Right atrium auricular region (tissue), 2 donors: ENCODE measurements around the gene TRIM69. TPM values are rescaled to one million over a fixed set of nuclear protein-coding genes. Genes with fewer than 3 reads are reported as not detected.
"Not testable (repeated sequence)": the region's sequence is repeated elsewhere in the genome, so short reads cannot be mapped to it uniquely, and the experiment has no call there.

ENCODE experiments used
- DNase-seq: peaks from one replicate; pipeline ENCODE4 v3.0.0-alpha.2; 2019; ENCODE audit warnings: low spot score
- H3K27ac ChIP-seq, 2 donors: fragments of 200-600 bp; sonication (generic); 1 replicate in 1 of 2; 2 replicates in 1 of 2; pipeline ENCODE4 v1.5.1; 2016 to 2019
- H3K27me3 ChIP-seq, 2 donors: fragments of 200-600 bp; sonication (generic); one replicate each; pipeline versions ENCODE4 v1.5.1 to v1.6.0; 2017 to 2019
- H3K36me3 ChIP-seq: fragments of 200-600 bp; sonication (generic); one replicate; pipeline ENCODE4 v1.5.1; 2016
- H3K4me1 ChIP-seq, 2 donors: fragments of 200-600 bp; sonication (generic); one replicate each; pipeline versions ENCODE4 v1.5.1 to v1.6.0; 2017 to 2019
- H3K4me3 ChIP-seq, 2 donors: fragments of 200-600 bp; sonication (generic); 1 replicate in 1 of 2; 2 replicates in 1 of 2; pipeline ENCODE4 v1.5.1; 2017 to 2019; ENCODE audit warnings: mild to moderate bottlenecking in 1 of 2, moderate library complexity in 1 of 2
- H3K9me3 ChIP-seq, 2 donors: fragments of 200-600 bp; sonication (generic); one replicate each; pipeline ENCODE4 v1.5.1; 2019
- total RNA-seq, 2 donors: library from RNA; depleted of rRNA; stranded (reverse); fragments of >200 nt; gene quantifications; one replicate each; pipeline ENCODE4 v1.1.0, GENCODE V29; 2016
- TF ChIP-seq, protein P1 (sequence below), 2 donors: fragments of 200-600 bp; sonication (generic); IDR thresholded peaks; one replicate each; pipeline ENCODE4 v1.5.1; 2019; ENCODE audit warnings: antibody characterized with exemption in 2 of 2

Gene TRIM69
- total RNA-seq, 2 donors from 2014 or later, result 28.9 to 55.1 TPM

GRCh38 chr15:44718927-44719292 lies 17.4 kb upstream of the TRIM69 start:
- Histone ChIP-seq H3K36me3 (peaks cover 46% of the 10 kb centered on the region), H3K9me3 (no peaks in the 10 kb centered on the region), H3K4me3 (no peak overlapping the region), H3K27me3 (no peaks in the 10 kb centered on the region), H3K27ac (no peak overlapping the region), H3K4me1 (peaks cover 0 to 30% of the 10 kb centered on the region in 2 donors)
- TF ChIP-seq, protein P1, sequence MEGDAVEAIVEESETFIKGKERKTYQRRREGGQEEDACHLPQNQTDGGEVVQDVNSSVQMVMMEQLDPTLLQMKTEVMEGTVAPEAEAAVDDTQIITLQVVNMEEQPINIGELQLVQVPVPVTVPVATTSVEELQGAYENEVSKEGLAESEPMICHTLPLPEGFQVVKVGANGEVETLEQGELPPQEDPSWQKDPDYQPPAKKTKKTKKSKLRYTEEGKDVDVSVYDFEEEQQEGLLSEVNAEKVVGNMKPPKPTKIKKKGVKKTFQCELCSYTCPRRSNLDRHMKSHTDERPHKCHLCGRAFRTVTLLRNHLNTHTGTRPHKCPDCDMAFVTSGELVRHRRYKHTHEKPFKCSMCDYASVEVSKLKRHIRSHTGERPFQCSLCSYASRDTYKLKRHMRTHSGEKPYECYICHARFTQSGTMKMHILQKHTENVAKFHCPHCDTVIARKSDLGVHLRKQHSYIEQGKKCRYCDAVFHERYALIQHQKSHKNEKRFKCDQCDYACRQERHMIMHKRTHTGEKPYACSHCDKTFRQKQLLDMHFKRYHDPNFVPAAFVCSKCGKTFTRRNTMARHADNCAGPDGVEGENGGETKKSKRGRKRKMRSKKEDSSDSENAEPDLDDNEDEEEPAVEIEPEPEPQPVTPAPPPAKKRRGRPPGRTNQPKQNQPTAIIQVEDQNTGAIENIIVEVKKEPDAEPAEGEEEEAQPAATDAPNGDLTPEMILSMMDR (IDR thresholded peaks at IDR 0.05), result no peak
- DNase-seq, result no peak

GRCh38 chr15:44719293-44719999 lies 16.9 kb upstream of the TRIM69 start:
- TF ChIP-seq, protein P1 (IDR thresholded peaks at IDR 0.05), result no peak
- Histone ChIP-seq H3K4me1 (peaks cover 0 to 25% of the 10 kb centered on the region in 2 donors), H3K27me3 (no peaks in the 10 kb centered on the region), H3K9me3 (no peaks in the 10 kb centered on the region), H3K27ac (no peak overlapping the region), H3K4me3 (no peak overlapping the region), H3K36me3 (peaks cover 46% of the 10 kb centered on the region)
- DNase-seq, result no peak

GRCh38 chr15:44720000-44720435 lies 16.3 kb upstream of the TRIM69 start:
- DNase-seq, H3K4me3 ChIP-seq, H3K9me3 ChIP-seq, H3K27me3 ChIP-seq, H3K27ac ChIP-seq: not testable (repeated sequence)
- H3K36me3 ChIP-seq, result peaks cover 46% of the 10 kb centered on the region
- peaks cover 0 to 19% of the 10 kb centered on the region in 2 donors for H3K4me1 ChIP-seq

DNA sequence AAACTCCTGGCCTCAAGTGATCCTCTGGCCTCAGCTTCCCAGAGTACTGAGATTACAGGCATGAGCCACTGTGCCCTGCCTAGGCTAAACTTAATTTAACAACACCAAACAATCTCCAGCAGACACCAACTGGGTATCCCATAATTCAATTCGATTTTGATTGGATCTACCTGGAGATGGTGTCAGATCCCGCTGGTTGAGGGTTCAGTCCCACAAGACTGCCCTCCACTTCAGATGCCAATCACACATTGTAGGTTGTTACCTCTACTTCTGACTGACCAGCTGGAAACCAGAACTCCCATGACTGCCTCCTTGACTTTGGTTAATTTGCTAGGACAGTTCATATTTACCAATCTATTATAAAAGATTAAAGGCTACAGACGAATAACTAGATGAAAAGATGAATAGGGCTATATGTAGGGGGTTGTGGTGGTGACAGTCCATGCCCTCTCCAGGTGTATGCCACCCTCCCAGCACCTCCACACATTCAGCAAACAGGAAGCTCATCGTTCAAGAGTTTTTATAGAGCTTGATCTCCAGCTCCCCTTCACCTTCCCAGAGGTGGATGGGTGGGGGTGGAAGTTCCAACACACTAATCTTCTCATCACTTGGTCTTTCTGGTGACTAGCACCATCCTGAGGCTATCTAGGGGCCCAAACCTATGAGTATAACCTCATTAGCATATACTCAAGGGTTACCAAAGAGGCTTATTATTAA lies 15.7 kb upstream of the TRIM69 start:
- H3K9me3 ChIP-seq, result no peaks in the 10 kb centered on the region

GRCh38 chr15:44722011-44722410 lies 14.3 kb upstream of the TRIM69 start:
- H3K9me3 ChIP-seq, result no peaks in the 10 kb centered on the region
- DNase-seq, result no peak
- H3K4me1 ChIP-seq, result peaks cover 0 to 18% of the 10 kb centered on the region in 2 donors
- TF ChIP-seq, protein P1 (IDR thresholded peaks at IDR 0.05), result no peak
- no peak overlapping the region for H3K27ac ChIP-seq
- H3K36me3 ChIP-seq, result peaks cover 28% of the 10 kb centered on the region
- no peaks in the 10 kb centered on the region for H3K27me3 ChIP-seq
- no peak overlapping the region for H3K4me3 ChIP-seq

More for the DNA sequence above, 15.7 kb upstream of the TRIM69 start:
- Histone ChIP-seq H3K36me3 (peaks cover 42% of the 10 kb centered on the region), H3K4me3 (no peak overlapping the region), H3K4me1 (peaks cover 0 to 17% of the 10 kb centered on the region in 2 donors), H3K27me3 (no peaks in the 10 kb centered on the region), H3K27ac (no peak overlapping the region)
- TF ChIP-seq, protein P1 (IDR thresholded peaks at IDR 0.05), result no peak
- DNase-seq, result no peak

DNA sequence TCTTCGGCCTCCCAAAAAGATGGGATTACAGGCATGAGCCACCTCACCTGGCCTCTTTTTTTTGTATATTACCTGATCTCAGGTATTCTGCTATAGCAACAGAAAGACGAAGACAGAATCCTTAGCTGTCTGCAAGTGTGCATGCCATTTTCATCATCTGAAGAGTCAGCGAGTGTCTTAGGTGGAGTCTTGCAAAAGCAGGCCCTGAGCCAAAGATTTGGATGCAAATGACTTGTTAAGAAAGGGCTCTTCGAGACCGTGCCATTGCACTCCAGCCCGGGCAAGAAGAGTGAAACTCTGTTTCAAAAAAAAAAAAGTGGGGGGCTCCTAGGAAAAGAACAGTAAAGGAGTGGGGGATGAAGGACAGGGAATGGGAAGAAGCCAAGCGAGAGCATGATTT lies 10.2 kb upstream of the TRIM69 start:
- TF ChIP-seq, protein P1 (IDR thresholded peaks at IDR 0.05), result no peak
- DNase-seq, result no peak
- H3K4me3 ChIP-seq, result peak overlapping the region in 1 of 2 donors; percentile 13
- peaks cover 0 to 43% of the 10 kb centered on the region in 2 donors for H3K4me1 ChIP-seq
- H3K27ac ChIP-seq, result peak overlapping the region; percentile 95 to 98
- H3K36me3 ChIP-seq, result no peaks in the 10 kb centered on the region
- H3K27me3 ChIP-seq, result no peaks in the 10 kb centered on the region
- H3K9me3 ChIP-seq, result no peaks in the 10 kb centered on the region
